Keratinocyte (primary cell): Measurements from ENCODE around the gene LFNG.
A peak's percentile ranks its signal among the peaks of the same experiment; 100 is the strongest.

ENCODE experiments used
- CTCF ChIP-seq, 3 experiments: IDR thresholded peaks in 1 of 3; conservative IDR thresholded peaks in 1 of 3; optimal IDR thresholded peaks in 1 of 3; 2 replicates in 2 of 3; 3 replicates in 1 of 3; pipeline versions ENCODE3 to v1.5.1; 2011; ENCODE audit warnings: low read length in 3 of 3, mild to moderate bottlenecking in 3 of 3, moderate library complexity in 2 of 3, control low read depth in 1 of 3, inconsistent platforms in 1 of 3; ENCODE audit not compliant: insufficient read depth in 2 of 3; ENCODE audit errors: extremely low read depth in 1 of 3
- EZH2 ChIP-seq: IDR thresholded peaks from one replicate; pipeline ENCODE4 v1.6.1; 2012; ENCODE audit warnings: inconsistent platforms, mild to moderate bottlenecking, low read length, moderate library complexity

GRCh38 chr7:2567679-2568278, 48.2 kb downstream of the LFNG start:
- TF ChIP-seq CTCF (optimal IDR thresholded peaks at IDR 0.05 in 1 of 3, IDR thresholded peaks at IDR 0.05 in 1 of 3, conservative IDR thresholded peaks at IDR 0.05 in 1 of 3; ENCODE audit: extremely low read depth in 1 of 3, insufficient read depth in 2 of 3, low read length in 3 of 3) (peak in 2 of 3 experiments; percentile 15 to 44), EZH2 (no peak)
